ENCODE measurements around the gene INSM2. TPM values are rescaled to one million over a fixed set of nuclear protein-coding genes. Genes with fewer than 3 reads are reported as not detected.

The INSM2 gene
- under 1 TPM in 1 of 4 donors, not detected in 3; 0.01 TPM for polyA plus RNA-seq
- long read RNA-seq, donor 1: 0 reads
- long read RNA-seq, donor 2: 0 reads
- long read RNA-seq, donor 3: 0 reads
- long read RNA-seq, donor 4: 0 reads
- long read RNA-seq, donor 5: 0 reads
- long read RNA-seq, donor 6: 0 reads
- long read RNA-seq, donor 7: 0 reads
- long read RNA-seq, donor 8: 0 reads
- long read RNA-seq, donor 9: 0 reads
- long read RNA-seq, donor 10: 0 reads

DNA sequence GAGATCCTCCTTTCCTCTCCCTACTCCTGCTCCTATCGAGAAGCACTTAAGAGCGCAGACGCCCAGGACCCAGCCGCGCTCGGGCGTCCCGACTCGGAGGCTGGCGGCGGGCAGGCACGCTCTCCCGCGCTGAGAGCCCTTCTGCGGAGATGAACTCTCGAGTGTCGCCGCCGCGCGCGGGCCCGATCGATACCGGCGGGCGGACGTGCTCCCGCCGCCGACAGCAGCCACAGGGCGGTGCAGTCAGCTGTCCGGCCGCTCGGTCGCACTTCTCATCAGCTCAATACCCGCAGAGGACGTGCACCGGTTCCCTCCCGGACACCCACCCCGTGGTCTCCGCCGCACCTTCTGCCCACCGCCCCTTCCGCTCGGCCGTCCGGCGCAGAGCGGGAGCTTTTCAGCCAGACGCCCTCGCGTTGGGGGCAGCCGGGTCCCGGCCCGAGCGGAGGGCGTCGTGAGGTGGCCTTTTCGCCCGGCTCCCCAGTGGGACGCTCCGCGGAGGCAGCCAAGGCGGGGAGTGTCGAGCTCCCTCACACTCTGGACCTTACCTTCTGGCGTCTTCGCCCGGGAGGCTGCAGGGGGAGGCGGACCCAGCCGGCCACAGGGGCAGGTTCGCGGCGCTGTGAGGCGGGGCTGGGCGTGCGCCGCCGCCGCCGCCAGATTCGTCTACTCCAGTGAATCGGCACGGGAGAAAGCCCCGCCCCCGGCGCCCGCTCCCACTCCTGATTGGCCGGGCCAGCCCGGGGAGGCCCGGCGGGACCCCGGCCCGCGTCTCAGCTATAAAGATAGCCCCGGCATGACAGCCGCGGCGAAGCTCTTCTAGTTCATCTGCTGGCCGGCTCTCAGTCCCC is at the start of gene INSM2:
INSM2 (plus strand) TSS at position 808 of the 851 bp plus-strand sequence. CDS start 89 bp downstream, outside the sequence.
- DNase-seq: peak; percentile 55 to 70
- H3K36me3 ChIP-seq (ENCODE audit: control insufficient read depth in 3 of 3, insufficient read depth in 2 of 3, low read depth in 1 of 3, low read length in 3 of 3): no peaks in the 10 kb centered on the region
- no peak within 1 kb of the TSS for H3K27ac ChIP-seq (ENCODE audit: low read depth in 1 of 3, low read length in 2 of 3)
- H3K27me3 ChIP-seq (ENCODE audit: control insufficient read depth in 3 of 3, insufficient read depth in 3 of 3, low read length in 3 of 3): peaks cover 2 to 46% (median 22%) of the 10 kb centered on the region in 3 donors
- WGBS, 3 donors: 0 to 1% (median 1%) methylated on average over 92 to 100 of the region's 100 CpGs
- no peaks in the 10 kb centered on the region for H3K9me3 ChIP-seq (ENCODE audit: control insufficient read depth in 2 of 2, insufficient read depth in 1 of 2, low read depth in 1 of 2, low read length in 1 of 2)
- H3K4me3 ChIP-seq (ENCODE audit: low read depth in 1 of 3, low read length in 3 of 3): peak within 1 kb of the TSS; percentile 34 to 56 (median 45)
- peaks cover 3 to 16% (median 8%) of the 10 kb centered on the region in 3 donors for H3K4me1 ChIP-seq (ENCODE audit: control insufficient read depth in 3 of 3, insufficient read depth in 2 of 3, low read depth in 1 of 3, low read length in 2 of 3)
- FAIRE-seq: no peak

DNA sequence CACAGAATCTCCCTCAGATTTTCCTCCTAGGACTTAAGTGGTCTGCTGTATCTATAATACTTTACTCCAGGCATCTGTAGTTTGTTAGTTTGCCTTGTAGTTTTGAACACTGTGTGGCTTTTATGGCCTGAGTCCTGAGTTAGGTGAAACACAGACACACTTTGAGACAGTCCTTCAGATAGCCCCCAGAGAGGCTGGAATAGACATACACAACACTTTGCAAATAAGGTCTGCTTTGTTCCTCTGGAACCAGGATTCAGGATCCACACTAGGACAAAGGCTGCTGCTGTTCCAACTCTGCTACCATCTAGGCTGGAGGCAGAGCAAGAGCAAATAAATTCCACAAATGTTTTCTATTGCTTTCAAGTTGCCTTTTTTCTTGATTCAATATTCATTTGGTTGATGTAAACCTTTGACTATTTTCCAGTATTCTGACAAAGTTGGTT is 41.4 kb upstream of the INSM2 start:
- Histone ChIP-seq H3K4me3 (ENCODE audit: low read depth in 1 of 3, low read length in 3 of 3) (no peak overlapping the region), H3K4me1 (ENCODE audit: control insufficient read depth in 3 of 3, insufficient read depth in 2 of 3, low read depth in 1 of 3, low read length in 2 of 3) (no peaks in the 10 kb centered on the region), H3K9me3 (ENCODE audit: control insufficient read depth in 2 of 2, insufficient read depth in 1 of 2, low read depth in 1 of 2, low read length in 1 of 2) (peaks cover 0 to 13% of the 10 kb centered on the region in 2 donors), H3K27me3 (ENCODE audit: control insufficient read depth in 3 of 3, insufficient read depth in 3 of 3, low read length in 3 of 3) (peaks cover 0 to 4% (median 0%) of the 10 kb centered on the region in 3 donors), H3K27ac (ENCODE audit: low read depth in 1 of 3, low read length in 2 of 3) (no peak overlapping the region), H3K36me3 (ENCODE audit: control insufficient read depth in 3 of 3, insufficient read depth in 2 of 3, low read depth in 1 of 3, low read length in 3 of 3) (no peaks in the 10 kb centered on the region)
- FAIRE-seq (no peak), DNase-seq (no peak)

DNA sequence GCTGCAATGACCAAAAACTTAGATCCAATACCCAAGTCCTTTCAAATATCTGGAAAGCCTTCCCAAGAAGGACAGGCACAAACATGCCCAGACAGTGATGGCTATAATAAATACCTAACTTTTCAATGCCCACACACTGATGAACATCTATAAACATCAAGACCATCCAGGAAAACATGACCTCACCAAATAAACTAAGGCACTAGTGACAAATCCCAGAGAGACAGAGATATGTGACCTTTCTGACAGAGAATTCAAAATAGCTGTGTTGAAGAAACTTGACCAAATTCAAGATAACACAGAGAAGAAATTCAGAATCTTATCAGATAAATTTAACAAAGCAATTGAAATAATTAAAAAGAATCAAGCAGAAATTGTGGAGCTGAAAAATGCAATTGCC is 38.7 kb upstream of the INSM2 start:
- FAIRE-seq (no peak), DNase-seq (no peak)
- no peak overlapping the region for H3K4me3 ChIP-seq (ENCODE audit: low read depth in 1 of 3, low read length in 3 of 3)

GRCh38 chr14:35499180-35499579 is 34.8 kb upstream of the INSM2 start:
- Histone ChIP-seq H3K27me3 (ENCODE audit: control insufficient read depth in 3 of 3, insufficient read depth in 3 of 3, low read length in 3 of 3) (no peaks in the 10 kb centered on the region), H3K36me3 (ENCODE audit: control insufficient read depth in 3 of 3, insufficient read depth in 2 of 3, low read depth in 1 of 3, low read length in 3 of 3) (no peaks in the 10 kb centered on the region), H3K4me1 (ENCODE audit: control insufficient read depth in 3 of 3, insufficient read depth in 2 of 3, low read depth in 1 of 3, low read length in 2 of 3) (no peaks in the 10 kb centered on the region), H3K4me3 (ENCODE audit: low read depth in 1 of 3, low read length in 3 of 3) (no peak overlapping the region), H3K9me3 (ENCODE audit: control insufficient read depth in 2 of 2, insufficient read depth in 1 of 2, low read depth in 1 of 2, low read length in 1 of 2) (no peaks in the 10 kb centered on the region), H3K27ac (ENCODE audit: low read depth in 1 of 3, low read length in 2 of 3) (no peak overlapping the region)
- DNase-seq (no peak), FAIRE-seq (no peak)
- 90 to 98% (median 94%) methylated on average over 2 of the region's 2 CpGs for WGBS, 3 donors

More for the DNA sequence above, 38.7 kb upstream of the INSM2 start:
- Histone ChIP-seq H3K36me3 (ENCODE audit: control insufficient read depth in 3 of 3, insufficient read depth in 2 of 3, low read depth in 1 of 3, low read length in 3 of 3) (no peaks in the 10 kb centered on the region), H3K27ac (ENCODE audit: low read depth in 1 of 3, low read length in 2 of 3) (no peak overlapping the region), H3K27me3 (ENCODE audit: control insufficient read depth in 3 of 3, insufficient read depth in 3 of 3, low read length in 3 of 3) (peaks cover 0 to 4% (median 0%) of the 10 kb centered on the region in 3 donors), H3K9me3 (ENCODE audit: control insufficient read depth in 2 of 2, insufficient read depth in 1 of 2, low read depth in 1 of 2, low read length in 1 of 2) (peaks cover 0 to 8% of the 10 kb centered on the region in 2 donors), H3K4me1 (ENCODE audit: control insufficient read depth in 3 of 3, insufficient read depth in 2 of 3, low read depth in 1 of 3, low read length in 2 of 3) (no peaks in the 10 kb centered on the region)

- no peaks in the 10 kb centered on the region for H3K4me1 ChIP-seq (ENCODE audit: control insufficient read depth in 3 of 3, insufficient read depth in 2 of 3, low read depth in 1 of 3, low read length in 2 of 3)
- H3K27me3 ChIP-seq (ENCODE audit: control insufficient read depth in 3 of 3, insufficient read depth in 3 of 3, low read length in 3 of 3): no peaks in the 10 kb centered on the region
- no peak overlapping the region for H3K4me3 ChIP-seq (ENCODE audit: low read depth in 1 of 3, low read length in 3 of 3)
- H3K36me3 ChIP-seq (ENCODE audit: control insufficient read depth in 3 of 3, insufficient read depth in 2 of 3, low read depth in 1 of 3, low read length in 3 of 3): no peaks in the 10 kb centered on the region
- FAIRE-seq (no peak), DNase-seq (no peak)
- no peaks in the 10 kb centered on the region for H3K9me3 ChIP-seq (ENCODE audit: control insufficient read depth in 2 of 2, insufficient read depth in 1 of 2, low read depth in 1 of 2, low read length in 1 of 2)
- no peak overlapping the region for H3K27ac ChIP-seq (ENCODE audit: low read depth in 1 of 3, low read length in 2 of 3)
- 7 to 38% (median 28%) methylated on average over 3 of the region's 3 CpGs for WGBS, 3 donors
These were observed 30.3 kb upstream of the INSM2 start for GRCh38 chr14:35503646-35504045.

DNA sequence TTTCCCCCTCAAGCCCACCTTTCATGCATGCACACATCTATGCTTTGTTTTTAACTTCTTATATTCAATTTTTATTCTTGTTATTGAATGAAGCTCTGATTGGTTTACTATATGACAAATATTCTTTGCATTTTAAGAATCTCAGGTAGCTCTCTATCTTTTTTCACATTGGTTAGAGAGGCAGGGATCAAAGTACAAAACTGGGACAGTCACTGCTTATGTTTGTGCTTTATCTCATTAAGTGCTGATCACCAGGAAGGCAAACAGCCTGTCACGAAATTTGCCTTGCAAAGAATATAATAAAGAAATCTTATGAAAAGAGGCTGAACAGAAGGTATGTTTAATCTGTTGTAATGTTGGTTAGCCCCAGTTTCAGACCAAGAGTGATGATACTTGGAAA is 29.7 kb upstream of the INSM2 start:
- no peaks in the 10 kb centered on the region for H3K36me3 ChIP-seq (ENCODE audit: control insufficient read depth in 3 of 3, insufficient read depth in 2 of 3, low read depth in 1 of 3, low read length in 3 of 3)
- H3K9me3 ChIP-seq (ENCODE audit: control insufficient read depth in 2 of 2, insufficient read depth in 1 of 2, low read depth in 1 of 2, low read length in 1 of 2): no peaks in the 10 kb centered on the region
- FAIRE-seq (no peak), DNase-seq (peak; percentile 23 to 48)
- H3K4me3 ChIP-seq (ENCODE audit: low read depth in 1 of 3, low read length in 3 of 3): no peak overlapping the region
- H3K27me3 ChIP-seq (ENCODE audit: control insufficient read depth in 3 of 3, insufficient read depth in 3 of 3, low read length in 3 of 3): no peaks in the 10 kb centered on the region
- 5 to 49% (median 14%) methylated on average over 1 of the region's 1 CpG for WGBS, 3 donors
- no peak overlapping the region for H3K27ac ChIP-seq (ENCODE audit: low read depth in 1 of 3, low read length in 2 of 3)
- no peaks in the 10 kb centered on the region for H3K4me1 ChIP-seq (ENCODE audit: control insufficient read depth in 3 of 3, insufficient read depth in 2 of 3, low read depth in 1 of 3, low read length in 2 of 3)

- Histone ChIP-seq H3K4me3 (ENCODE audit: low read depth in 1 of 3, low read length in 3 of 3) (no peak overlapping the region), H3K4me1 (ENCODE audit: control insufficient read depth in 3 of 3, insufficient read depth in 2 of 3, low read depth in 1 of 3, low read length in 2 of 3) (no peaks in the 10 kb centered on the region), H3K27me3 (ENCODE audit: control insufficient read depth in 3 of 3, insufficient read depth in 3 of 3, low read length in 3 of 3) (no peaks in the 10 kb centered on the region), H3K36me3 (ENCODE audit: control insufficient read depth in 3 of 3, insufficient read depth in 2 of 3, low read depth in 1 of 3, low read length in 3 of 3) (no peaks in the 10 kb centered on the region), H3K27ac (ENCODE audit: low read depth in 1 of 3, low read length in 2 of 3) (no peak overlapping the region), H3K9me3 (ENCODE audit: control insufficient read depth in 2 of 2, insufficient read depth in 1 of 2, low read depth in 1 of 2, low read length in 1 of 2) (no peaks in the 10 kb centered on the region)
- FAIRE-seq: no peak
- DNase-seq: no peak
- WGBS, 3 donors: 77 to 84% (median 80%) methylated on average over 6 of the region's 6 CpGs
These were observed 27.5 kb upstream of the INSM2 start for GRCh38 chr14:35506461-35506860.

GRCh38 chr14:35506927-35507326 is 27.0 kb upstream of the INSM2 start:
- no peak for FAIRE-seq
- Histone ChIP-seq H3K9me3 (ENCODE audit: control insufficient read depth in 2 of 2, insufficient read depth in 1 of 2, low read depth in 1 of 2, low read length in 1 of 2) (no peaks in the 10 kb centered on the region), H3K36me3 (ENCODE audit: control insufficient read depth in 3 of 3, insufficient read depth in 2 of 3, low read depth in 1 of 3, low read length in 3 of 3) (no peaks in the 10 kb centered on the region), H3K27ac (ENCODE audit: low read depth in 1 of 3, low read length in 2 of 3) (no peak overlapping the region), H3K4me3 (ENCODE audit: low read depth in 1 of 3, low read length in 3 of 3) (no peak overlapping the region), H3K4me1 (ENCODE audit: control insufficient read depth in 3 of 3, insufficient read depth in 2 of 3, low read depth in 1 of 3, low read length in 2 of 3) (no peaks in the 10 kb centered on the region), H3K27me3 (ENCODE audit: control insufficient read depth in 3 of 3, insufficient read depth in 3 of 3, low read length in 3 of 3) (peaks cover 0 to 3% (median 0%) of the 10 kb centered on the region in 3 donors)
- no peak for DNase-seq
